HepG2 (cell line): ENCODE results near the gene PPOX. TPM values are rescaled to one million over a fixed set of nuclear protein-coding genes. Genes with fewer than 3 reads are reported as not detected.

ENCODE experiments used
- ATAC-seq: fragments of 200-7000 bp; cut with Tn5 transposase; 3 replicates; pipeline ENCODE4 v1.9.1; 2020; ENCODE audit warnings: mild to moderate bottlenecking, moderate library complexity
- BruUV-seq: library from RNA; stranded (reverse); fragments of 400-500 nt; replicated peaks from 2 replicates; lab custom pipeline; 2021; lab: Mats Ljungman, UMichigan
- CTCF ChIA-PET: fragments of 300-600 bp; formaldehyde crosslinking; extraction: SDS; loops from one replicate; lab custom pipeline; 2021; ENCODE audit warnings: low total read pairs, inconsistent platforms, low intra/inter-chr PET ratio; lab: Yijun Ruan, JAX
- POLR2A ChIA-PET: fragments of 350-600 bp; sonication (Branson Sonifier 250); formaldehyde crosslinking; loops from one replicate; lab custom pipeline; 2020; ENCODE audit warnings: antibody characterized with exemption, inconsistent platforms; lab: Yijun Ruan, JAX
- DNase-seq: peaks from one replicate; pipeline ENCODE4 v3.0.0-alpha.2; 2015; ENCODE audit warnings: low spot score
- FAIRE-seq: peaks from 3 replicates; lab custom pipeline; 2011; peaks lifted over from hg19 to GRCh38; lab: Jason Lieb, UNC
- H2AFZ ChIP-seq: one replicate; pipeline ENCODE4 v1.6.1; 2011; ENCODE audit warnings: low read length, inconsistent platforms
- H3K27ac ChIP-seq: fragments of 300-600 bp; 3 replicates; pipeline ENCODE4 v1.8.0; 2011; ENCODE audit warnings: mixed run types, mild to moderate bottlenecking, mixed read lengths, low read length, inconsistent platforms; ENCODE audit not compliant: insufficient read depth; ENCODE audit errors: extremely low read length
- H3K27me3 ChIP-seq, 2 experiments: fragments of 200-600 bp in 1 of 2; 2 replicates in 1 of 2; 3 replicates in 1 of 2; pipeline versions ENCODE4 v1.6.0 to v1.8.0; 2011; ENCODE audit warnings: low read length in 2 of 2, mild to moderate bottlenecking in 2 of 2, moderate library complexity in 2 of 2, inconsistent platforms in 1 of 2; ENCODE audit not compliant: insufficient read depth in 2 of 2, control insufficient read depth in 1 of 2
- H3K36me3 ChIP-seq, 2 experiments: fragments of 200-600 bp in 1 of 2; replicated peaks in 1 of 2; 2 replicates in 1 of 2; 3 replicates in 1 of 2; pipeline versions ENCODE4 v1.5.1 to v1.8.0; 2011; ENCODE audit warnings: low read length in 2 of 2, inconsistent platforms in 1 of 2; ENCODE audit not compliant: insufficient read depth in 2 of 2, control insufficient read depth in 1 of 2
- H3K4me1 ChIP-seq: 2 replicates; pipeline ENCODE4 v1.5.1; 2012; ENCODE audit warnings: low read length, inconsistent platforms; ENCODE audit not compliant: insufficient read depth
- H3K4me2 ChIP-seq: 2 replicates; pipeline ENCODE4 v1.6.0; 2011; ENCODE audit warnings: low read depth, low read length, inconsistent platforms
- H3K4me3 ChIP-seq, 3 experiments: fragments of 200-600 bp in 1 of 3; sonication (generic), shearing (Covaris generic) in 1 of 3; replicated peaks in 1 of 3; 2 replicates each; pipeline ENCODE4 v1.5.1; 2011 to 2016; ENCODE audit warnings: low read length in 3 of 3, inconsistent platforms in 2 of 3, low read depth in 2 of 3, mild to moderate bottlenecking in 2 of 3, control low read depth in 1 of 3, mixed read lengths in 1 of 3; ENCODE audit not compliant: insufficient read depth in 1 of 3
- H3K79me2 ChIP-seq: one replicate; pipeline ENCODE4 v1.6.1; 2011; ENCODE audit warnings: low read length, inconsistent platforms; ENCODE audit not compliant: insufficient read depth
- H3K9ac ChIP-seq: 2 replicates; pipeline ENCODE4 v1.6.0; 2011; ENCODE audit warnings: mild to moderate bottlenecking, low read depth, low read length, inconsistent platforms; ENCODE audit not compliant: insufficient read depth
- H3K9me3 ChIP-seq: 2 replicates; pipeline ENCODE4 v1.5.1; 2012; ENCODE audit warnings: mild to moderate bottlenecking, low read length
- H4K20me1 ChIP-seq: 2 replicates; pipeline ENCODE4 v1.6.0; 2011; ENCODE audit warnings: inconsistent platforms, mild to moderate bottlenecking, low read length, moderate library complexity; ENCODE audit not compliant: insufficient read depth
- AGO2 ChIP-seq: fragments of 200-400 bp; formaldehyde crosslinking; optimal IDR thresholded peaks from 2 replicates; pipeline ENCODE3; 2017; ENCODE audit warnings: mild to moderate bottlenecking, low read depth, low read length, moderate library complexity
- FUBP1 ChIP-seq: sonication (generic); formaldehyde crosslinking; IDR thresholded peaks from 2 replicates; pipeline ENCODE4 v1.5.1; 2020; ENCODE audit warnings: missing genetic modification reagents, mild to moderate bottlenecking, borderline replicate concordance
- GATAD2A ChIP-seq: IDR thresholded peaks from 2 replicates; pipeline ENCODE4 v1.6.1; 2016
- GTF2F1 ChIP-seq: fragments of 150-350 bp; IDR thresholded peaks from 2 replicates; pipeline ENCODE4 v1.6.1; 2014; ENCODE audit warnings: low read length
- HNF4A ChIP-seq: sonication (generic); formaldehyde crosslinking; IDR thresholded peaks from 2 replicates; pipeline ENCODE4 v1.4.0; 2020; ENCODE audit warnings: missing genetic modification reagents
- NBN ChIP-seq: fragments of 450-650 bp; conservative IDR thresholded peaks from 2 replicates; pipeline ENCODE4 v1.6.1; 2017
- PHB2 ChIP-seq: fragments of 450-650 bp; IDR thresholded peaks from 2 replicates; pipeline ENCODE4 v1.6.1; 2018; ENCODE audit not compliant: partially characterized antibody
- POLR2G ChIP-seq: fragments of 200-400 bp; formaldehyde crosslinking; IDR thresholded peaks from 2 replicates; pipeline ENCODE4 v1.6.1; 2018; ENCODE audit warnings: mild to moderate bottlenecking, low read depth, low read length, moderate library complexity
- PRDM10 ChIP-seq: sonication (generic); formaldehyde crosslinking; IDR thresholded peaks from 2 replicates; pipeline ENCODE4 v1.4.0; 2020; ENCODE audit warnings: low read depth, missing genetic modification reagents
- RBFOX2 ChIP-seq: fragments of 200-400 bp; formaldehyde crosslinking; IDR thresholded peaks from 2 replicates; pipeline ENCODE4 v1.6.1; 2017; ENCODE audit warnings: low read depth, mild to moderate bottlenecking, low read length
- TFAP4 ChIP-seq: sonication (generic); IDR thresholded peaks from 2 replicates; pipeline ENCODE4 v1.6.1; 2016; ENCODE audit warnings: low read depth, borderline replicate concordance
- WGBS: methylation state at CpG from one replicate; pipeline ENCODE4 v1.1.6; 2017; ENCODE audit warnings: low lambda C conversion rate; 5-methylcytosine and 5-hydroxymethylcytosine counted together
- in situ Hi-C: cut with HindIII; loops from 2 replicates; pipeline ENCODE4 v1.10.0; 2017; ENCODE audit warnings: low pct_unique_long_range_greater_than_20kb; ENCODE audit not compliant: extremely low pct_ligation_motif_present
- intact Hi-C: fragments of 100-400 bp; cut with micrococcal nuclease; formaldehyde crosslinking; loops from one replicate; pipeline ENCODE4 v1.10.0; 2022; ENCODE audit not compliant: unreplicated experiment
- polyA plus RNA-seq, 8 experiments: library from polyadenylated mRNA; depleted of rRNA in 3 of 8; stranded (reverse) in 7 of 8; unstranded in 1 of 8; fragments of >200 nt; fragmentation: Illumina TruSeq in 4 of 8; extraction: Trizol in 4 of 8; gene quantifications; 2 replicates each; pipeline versions ENCODE4 v1.2.1 to v1.2.3, GENCODE V29; 2011 to 2016; ENCODE audit warnings: low read depth in 4 of 8, missing spikeins in 1 of 8, mixed read lengths in 1 of 8; ENCODE audit not compliant: insufficient read depth in 1 of 8
- total RNA-seq, 5 experiments: library from RNA; depleted of rRNA; stranded (reverse); fragments of >200 nt; fragmentation: Illumina TruSeq; extraction: Trizol; gene quantifications; 2 replicates each; pipeline ENCODE4 v1.2.3, GENCODE V29; 2016; ENCODE audit warnings: low read depth in 1 of 5

PPOX gene
- total and polyA plus RNA-seq, 2 of the 13 experiments (the other 11 are each of a cell fraction or from before 2014, with no cell fraction given): 15.5 to 27.7 TPM

DNA sequence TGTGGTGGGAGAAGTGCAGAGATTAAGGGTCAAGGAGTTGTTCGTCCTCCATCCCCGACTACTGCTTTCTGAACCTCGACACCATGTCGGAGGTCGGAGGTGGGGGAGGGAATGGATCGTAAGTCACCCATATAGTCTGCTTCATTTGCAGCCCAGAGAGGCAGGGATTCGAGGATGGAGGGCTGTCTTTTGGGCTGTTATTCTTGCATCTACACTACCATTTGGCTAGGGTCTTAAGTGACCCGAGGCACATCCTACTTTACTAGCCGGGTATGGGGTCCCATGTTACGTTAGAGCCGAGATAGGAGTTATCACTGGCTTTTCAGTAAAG is 6.3 kb upstream of the PPOX start (continued):
- TF ChIP-seq PRDM10 (CRISPR knock-in tag): no peak
- no peak for TF ChIP-seq GATAD2A (CRISPR knock-in tag)
- TF ChIP-seq FUBP1 (CRISPR knock-in tag): no peak
- TF ChIP-seq HNF4A (CRISPR knock-in tag): peak; percentile 24; the same call in 1 of the 2 replicates
- no peak for TF ChIP-seq PHB2

GRCh38 chr1:161160671-161161145 is 5.5 kb upstream of the PPOX start:
- FAIRE-seq (no peak), DNase-seq (no peak), ATAC-seq (no peak)
- Histone ChIP-seq H3K9me3 (no peaks in the 10 kb centered on the region), H3K4me3 (no peak overlapping the region; a peak in 1 of 6 replicates), H3K27me3 (no peaks in the 10 kb centered on the region; a peak in 1 of 5 replicates), H3K36me3 (peaks cover 11 to 43% of the 10 kb centered on the region in 2 experiments; a peak in 4 of 5 replicates), H2AFZ (no peak overlapping the region), H3K4me1 (peaks cover 35% of the 10 kb centered on the region), H3K79me2 (peaks cover 7% of the 10 kb centered on the region), H4K20me1 (no peaks in the 10 kb centered on the region), H3K27ac (no peak overlapping the region), H3K9ac (peak overlapping the region; percentile 91; the same call in 1 of the 2 replicates), H3K4me2 (0 out of 2 replicates have a peak overlapping the region, but pooled peaks have one; percentile 97)
- POLR2A ChIA-PET: no interaction called here
- CTCF ChIA-PET: no interaction called here
- intact Hi-C loops (no loop called here), in situ Hi-C loops (no loop called here)
- 0 out of 2 replicates have a peak, but pooled peaks have one; percentile 24 for TF ChIP-seq POLR2G
- 0 out of 2 replicates have a peak, but pooled peaks have one; percentile 19 for TF ChIP-seq RBFOX2
- peak; percentile 48 for TF ChIP-seq AGO2
- TF ChIP-seq NBN: no peak
- no peak for TF ChIP-seq GTF2F1
- TF ChIP-seq TFAP4: no peak
- 98% methylated on average over 14 of the region's 22 CpGs for WGBS
- BruUV-seq: no TSS peak
